ENCODE results near the gene EPHA4. TPM values are rescaled to one million over a fixed set of nuclear protein-coding genes. Genes with fewer than 3 reads are reported as not detected.

The EPHA4 gene
- polyA plus RNA-seq, 1 donor (not counting 4 experiments of a cell fraction or from before 2014, with no cell fraction given): 9.0 TPM

DNA sequence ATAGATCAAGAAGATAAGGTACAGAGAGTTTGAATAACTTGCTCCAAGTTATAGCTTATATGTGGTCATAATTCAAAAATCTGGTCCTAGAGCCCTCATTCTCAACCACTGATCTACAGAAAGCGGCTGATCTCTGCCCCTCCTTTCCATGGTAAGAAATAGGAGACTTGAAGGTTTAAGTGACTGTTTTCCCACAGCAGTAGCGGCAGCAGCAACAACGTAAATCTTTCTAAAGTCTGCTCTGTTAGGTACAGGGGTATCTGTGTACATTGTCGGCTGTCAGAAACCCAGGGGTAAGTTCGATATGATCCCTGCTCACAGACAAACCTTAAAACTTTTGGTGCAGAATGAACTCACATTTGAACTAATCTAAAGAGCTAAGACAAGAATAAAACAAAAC is 105.4 kb downstream of the EPHA4 start:
- Histone ChIP-seq H3K4me1 (ENCODE audit: control insufficient read depth, extremely low read depth, insufficient read depth, low read length) (peaks cover 6% of the 10 kb centered on the region), H3K27me3 (ENCODE audit: control insufficient read depth, extremely low read depth, insufficient read depth, low read length) (no peaks in the 10 kb centered on the region), H3K4me3 (ENCODE audit: control insufficient read depth in 2 of 3, extremely low read depth in 1 of 3, insufficient read depth in 2 of 3, low read depth in 1 of 3, low read length in 3 of 3) (no peak overlapping the region), H3K27ac (ENCODE audit: control insufficient read depth, insufficient read depth, low read length) (no peak overlapping the region), H3K9ac (ENCODE audit: control insufficient read depth, extremely low read depth, insufficient read depth, low read length) (no peak overlapping the region), H3K79me2 (ENCODE audit: control insufficient read depth, insufficient read depth, low read length) (no peaks in the 10 kb centered on the region), H3K9me1 (ENCODE audit: control insufficient read depth, extremely low read depth, insufficient read depth, low read length) (no peaks in the 10 kb centered on the region), H3K36me3 (ENCODE audit: control insufficient read depth in 2 of 2, extremely low read depth in 1 of 2, insufficient read depth in 2 of 2, low read length in 2 of 2) (no peaks in the 10 kb centered on the region), H3K4me2 (ENCODE audit: control insufficient read depth, extremely low read depth, insufficient read depth, low read depth, low read length) (no peak overlapping the region), H3K9me3 (ENCODE audit: control insufficient read depth, low read depth, low read length) (no peaks in the 10 kb centered on the region), H4K20me1 (ENCODE audit: control insufficient read depth, extremely low read depth, insufficient read depth, low read length) (no peaks in the 10 kb centered on the region), H2AFZ (ENCODE audit: control insufficient read depth, low read length) (no peak overlapping the region)
- no peak for TF ChIP-seq EZH2 (IDR thresholded peaks at IDR 0.05; ENCODE audit: low read length)
- TF ChIP-seq, protein P1, sequence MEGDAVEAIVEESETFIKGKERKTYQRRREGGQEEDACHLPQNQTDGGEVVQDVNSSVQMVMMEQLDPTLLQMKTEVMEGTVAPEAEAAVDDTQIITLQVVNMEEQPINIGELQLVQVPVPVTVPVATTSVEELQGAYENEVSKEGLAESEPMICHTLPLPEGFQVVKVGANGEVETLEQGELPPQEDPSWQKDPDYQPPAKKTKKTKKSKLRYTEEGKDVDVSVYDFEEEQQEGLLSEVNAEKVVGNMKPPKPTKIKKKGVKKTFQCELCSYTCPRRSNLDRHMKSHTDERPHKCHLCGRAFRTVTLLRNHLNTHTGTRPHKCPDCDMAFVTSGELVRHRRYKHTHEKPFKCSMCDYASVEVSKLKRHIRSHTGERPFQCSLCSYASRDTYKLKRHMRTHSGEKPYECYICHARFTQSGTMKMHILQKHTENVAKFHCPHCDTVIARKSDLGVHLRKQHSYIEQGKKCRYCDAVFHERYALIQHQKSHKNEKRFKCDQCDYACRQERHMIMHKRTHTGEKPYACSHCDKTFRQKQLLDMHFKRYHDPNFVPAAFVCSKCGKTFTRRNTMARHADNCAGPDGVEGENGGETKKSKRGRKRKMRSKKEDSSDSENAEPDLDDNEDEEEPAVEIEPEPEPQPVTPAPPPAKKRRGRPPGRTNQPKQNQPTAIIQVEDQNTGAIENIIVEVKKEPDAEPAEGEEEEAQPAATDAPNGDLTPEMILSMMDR (optimal IDR thresholded peaks at IDR 0.05 in 1 of 3, IDR thresholded peaks at IDR 0.05 in 1 of 3, conservative IDR thresholded peaks at IDR 0.05 in 1 of 3; ENCODE audit: extremely low read depth in 1 of 3, insufficient read depth in 2 of 3, low read length in 3 of 3): no peak
- no peak for FAIRE-seq
- dilution Hi-C loops (cut with MboI; ENCODE audit: extremely low pct_ligation_motif_present, low sequenced_read_pairs): no loop called here
- no peak for DNase-seq (ENCODE audit: low read depth, low spot score)

DNA sequence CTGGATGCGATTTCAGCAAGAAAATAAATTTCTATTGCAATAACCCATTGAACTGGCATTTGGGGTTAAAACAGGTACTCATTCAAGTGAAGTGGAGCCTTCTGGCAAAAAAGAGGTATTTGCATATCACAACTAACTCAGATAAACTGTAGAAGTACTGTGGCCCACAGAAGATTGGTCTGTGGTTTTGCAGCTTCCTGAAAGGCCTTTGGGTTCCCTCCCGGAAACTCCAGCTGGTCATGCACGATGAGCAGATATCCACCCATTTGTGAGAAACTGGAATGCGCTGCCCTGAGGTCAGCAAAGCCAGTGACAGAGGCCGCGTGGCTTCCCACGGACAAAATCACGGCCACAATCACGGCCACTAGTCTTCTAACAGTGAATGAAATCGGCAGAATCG is 106.3 kb downstream of the EPHA4 start:
- dilution Hi-C loops (cut with MboI; ENCODE audit: extremely low pct_ligation_motif_present, low sequenced_read_pairs): no loop called here
- FAIRE-seq: no peak

More for the DNA sequence above, 106.3 kb downstream of the EPHA4 start:
- Histone ChIP-seq H3K27me3 (ENCODE audit: control insufficient read depth, extremely low read depth, insufficient read depth, low read length) (no peaks in the 10 kb centered on the region), H3K4me3 (ENCODE audit: control insufficient read depth in 2 of 3, extremely low read depth in 1 of 3, insufficient read depth in 2 of 3, low read depth in 1 of 3, low read length in 3 of 3) (no peak overlapping the region), H3K36me3 (ENCODE audit: control insufficient read depth in 2 of 2, extremely low read depth in 1 of 2, insufficient read depth in 2 of 2, low read length in 2 of 2) (no peaks in the 10 kb centered on the region), H3K4me1 (ENCODE audit: control insufficient read depth, extremely low read depth, insufficient read depth, low read length) (peaks cover 6% of the 10 kb centered on the region), H3K79me2 (ENCODE audit: control insufficient read depth, insufficient read depth, low read length) (no peaks in the 10 kb centered on the region), H3K4me2 (ENCODE audit: control insufficient read depth, extremely low read depth, insufficient read depth, low read depth, low read length) (no peak overlapping the region), H2AFZ (ENCODE audit: control insufficient read depth, low read length) (no peak overlapping the region), H3K9me1 (ENCODE audit: control insufficient read depth, extremely low read depth, insufficient read depth, low read length) (no peaks in the 10 kb centered on the region), H3K9ac (ENCODE audit: control insufficient read depth, extremely low read depth, insufficient read depth, low read length) (no peak overlapping the region), H3K9me3 (ENCODE audit: control insufficient read depth, low read depth, low read length) (no peaks in the 10 kb centered on the region), H3K27ac (ENCODE audit: control insufficient read depth, insufficient read depth, low read length) (no peak overlapping the region), H4K20me1 (ENCODE audit: control insufficient read depth, extremely low read depth, insufficient read depth, low read length) (no peaks in the 10 kb centered on the region)
- no peak for DNase-seq (ENCODE audit: low read depth, low spot score)
- TF ChIP-seq EZH2 (IDR thresholded peaks at IDR 0.05; ENCODE audit: low read length): no peak
- TF ChIP-seq, protein P1 (optimal IDR thresholded peaks at IDR 0.05 in 1 of 3, IDR thresholded peaks at IDR 0.05 in 1 of 3, conservative IDR thresholded peaks at IDR 0.05 in 1 of 3; ENCODE audit: extremely low read depth in 1 of 3, insufficient read depth in 2 of 3, low read length in 3 of 3): no peak

Data from keratinocyte (primary cell).